Activated T-cell treated with anti-CD3 and anti-CD28 coated beads, Interleukin-2, amount 50 U/mL, for 72 hours (primary cell): Measurements from ENCODE around the gene NUDT19. TPM values are rescaled to one million over a fixed set of nuclear protein-coding genes. Genes with fewer than 3 reads are reported as not detected.
"Not testable (repeated sequence)": the region's sequence is repeated elsewhere in the genome, so short reads cannot be mapped to it uniquely, and the experiment has no call there.

Experiments used
- ATAC-seq, 2 donors: fragments of 150-1000 bp; cut with Tn5 transposase; replicated peaks in 1 of 2; 2 replicates each; pipeline ENCODE4 v1.10.0; 2021; ENCODE audit warnings: moderate library complexity in 2 of 2, mild to moderate bottlenecking in 1 of 2
- DNase-seq, 2 donors: peaks; one replicate each; pipeline ENCODE4 v3.0.0; 2021 to 2022; ENCODE audit warnings: mixed read lengths in 1 of 2
- H3K27ac Mint-ChIP-seq: one replicate; pipeline ENCODE4 v1.8.0; 2022; ENCODE audit warnings: mild to moderate bottlenecking, moderate library complexity, mixed read lengths
- H3K27me3 Mint-ChIP-seq: one replicate; pipeline ENCODE4 v1.8.0; 2022; ENCODE audit warnings: low read depth, mixed read lengths
- H3K36me3 Mint-ChIP-seq, 2 donors: one replicate each; pipeline ENCODE4 v1.8.0; 2022; ENCODE audit warnings: mixed read lengths in 2 of 2, mild to moderate bottlenecking in 1 of 2; ENCODE audit not compliant: insufficient read depth in 2 of 2
- H3K4me1 Mint-ChIP-seq: one replicate; pipeline ENCODE4 v1.8.0; 2022; ENCODE audit warnings: low read depth, mixed read lengths
- H3K4me3 Mint-ChIP-seq, 2 donors: one replicate each; pipeline ENCODE4 v1.8.0; 2022; ENCODE audit warnings: mild to moderate bottlenecking in 2 of 2, mixed read lengths in 2 of 2, moderate library complexity in 2 of 2
- H3K9me3 Mint-ChIP-seq, 2 donors: one replicate each; pipeline ENCODE4 v1.8.0; 2022; ENCODE audit warnings: mixed read lengths in 2 of 2
- total RNA-seq, 2 donors: library from RNA; stranded (reverse); gene quantifications; one replicate each; pipeline ENCODE4 v1.2.3, GENCODE V29; 2022

NUDT19 gene
- total RNA-seq, 2 donors from 2014 or later, result 26.1 to 28.0 TPM

- Mint-ChIP-seq H3K4me1 (peaks cover 6% of the 10 kb centered on the region), H3K36me3 (no peaks in the 10 kb centered on the region), H3K4me3 (no peak overlapping the region), H3K27me3 (peaks cover 18% of the 10 kb centered on the region), H3K9me3 (no peaks in the 10 kb centered on the region), H3K27ac (no peak overlapping the region)
- ATAC-seq (no peak), DNase-seq (no peak)
These were observed 51.8 kb downstream of the NUDT19 start for GRCh38 chr19:32743447-32743846.

- ATAC-seq, result no peak
- Mint-ChIP-seq H3K4me1 (peaks cover 6% of the 10 kb centered on the region), H3K27me3 (peaks cover 18% of the 10 kb centered on the region), H3K9me3 (no peaks in the 10 kb centered on the region), H3K27ac (no peak overlapping the region), H3K36me3 (no peaks in the 10 kb centered on the region), H3K4me3 (no peak overlapping the region)
- DNase-seq, result no peak
These were observed 53.1 kb downstream of the NUDT19 start for GRCh38 chr19:32744555-32745325.

- H3K36me3 Mint-ChIP-seq, H3K27ac Mint-ChIP-seq: not testable (repeated sequence)
- ATAC-seq, result peak; percentile 33 to 39
These were observed 54.1 kb downstream of the NUDT19 start for GRCh38 chr19:32745594-32746251.

GRCh38 chr19:32746631-32747196, 55.1 kb downstream of the NUDT19 start:
- not testable (repeated sequence) for H3K4me1 Mint-ChIP-seq

More at GRCh38 chr19:32745594-32746251, 54.1 kb downstream of the NUDT19 start:
- DNase-seq, result peak; percentile 12 to 23
- not testable (repeated sequence) for H3K4me3 Mint-ChIP-seq, H3K4me1 Mint-ChIP-seq, H3K9me3 Mint-ChIP-seq
- H3K27me3 Mint-ChIP-seq, result peaks cover 27% of the 10 kb centered on the region

GRCh38 chr19:32748497-32748896, 56.9 kb downstream of the NUDT19 start:
- Mint-ChIP-seq H3K4me3 (no peak overlapping the region), H3K27ac (no peak overlapping the region), H3K27me3 (peaks cover 35% of the 10 kb centered on the region), H3K36me3 (no peaks in the 10 kb centered on the region), H3K4me1 (peaks cover 6% of the 10 kb centered on the region), H3K9me3 (no peaks in the 10 kb centered on the region)
- peak in 1 of 2 donors; percentile 8 for DNase-seq
- ATAC-seq, result peak; percentile 39 to 45

More at GRCh38 chr19:32746631-32747196, 55.1 kb downstream of the NUDT19 start:
- not testable (repeated sequence) for H3K9me3 Mint-ChIP-seq, H3K36me3 Mint-ChIP-seq, H3K27ac Mint-ChIP-seq, H3K4me3 Mint-ChIP-seq
- DNase-seq (peak; percentile 15 to 45), ATAC-seq (peak; percentile 72 to 79)
- peaks cover 28% of the 10 kb centered on the region for H3K27me3 Mint-ChIP-seq

- H3K9me3 Mint-ChIP-seq, result no peaks in the 10 kb centered on the region
- ATAC-seq (no peak), DNase-seq (no peak)
- H3K4me3 Mint-ChIP-seq, result no peak overlapping the region
- no peak overlapping the region for H3K27ac Mint-ChIP-seq
- peaks cover 6% of the 10 kb centered on the region for H3K4me1 Mint-ChIP-seq
- no peaks in the 10 kb centered on the region for H3K36me3 Mint-ChIP-seq
- H3K27me3 Mint-ChIP-seq, result peaks cover 40% of the 10 kb centered on the region
These were observed 57.3 kb downstream of the NUDT19 start for GRCh38 chr19:32748948-32749347.

GRCh38 chr19:32749361-32749760, 57.7 kb downstream of the NUDT19 start:
- no peak overlapping the region for H3K27ac Mint-ChIP-seq
- no peaks in the 10 kb centered on the region for H3K9me3 Mint-ChIP-seq
- no peak for ATAC-seq
- no peaks in the 10 kb centered on the region for H3K36me3 Mint-ChIP-seq
- peaks cover 40% of the 10 kb centered on the region for H3K27me3 Mint-ChIP-seq
- DNase-seq, result no peak
- peaks cover 6% of the 10 kb centered on the region for H3K4me1 Mint-ChIP-seq
- no peak overlapping the region for H3K4me3 Mint-ChIP-seq

- no peak overlapping the region for H3K4me3 Mint-ChIP-seq
- no peak overlapping the region for H3K27ac Mint-ChIP-seq
These were observed 58.9 kb downstream of the NUDT19 start for GRCh38 chr19:32750441-32751055.

GRCh38 chr19:32751066-32751465, 59.4 kb downstream of the NUDT19 start:
- Mint-ChIP-seq H3K27ac (no peak overlapping the region), H3K4me1 (peaks cover 6% of the 10 kb centered on the region), H3K4me3 (no peak overlapping the region), H3K9me3 (no peaks in the 10 kb centered on the region), H3K27me3 (peaks cover 54% of the 10 kb centered on the region), H3K36me3 (no peaks in the 10 kb centered on the region)
- DNase-seq (no peak), ATAC-seq (no peak)

More at GRCh38 chr19:32750441-32751055, 58.9 kb downstream of the NUDT19 start:
- H3K36me3 Mint-ChIP-seq, result no peaks in the 10 kb centered on the region
- peaks cover 50% of the 10 kb centered on the region for H3K27me3 Mint-ChIP-seq
- H3K9me3 Mint-ChIP-seq, result no peaks in the 10 kb centered on the region
- DNase-seq, result no peak
- H3K4me1 Mint-ChIP-seq, result peaks cover 6% of the 10 kb centered on the region
- ATAC-seq, result no peak

- Mint-ChIP-seq H3K9me3 (no peaks in the 10 kb centered on the region), H3K4me1 (peaks cover 5% of the 10 kb centered on the region), H3K27ac (no peak overlapping the region), H3K4me3 (no peak overlapping the region), H3K27me3 (peaks cover 30% of the 10 kb centered on the region), H3K36me3 (peaks cover 2 to 3% of the 10 kb centered on the region in 2 donors)
- ATAC-seq (no peak), DNase-seq (no peak)
These were observed 65.6 kb downstream of the NUDT19 start for GRCh38 chr19:32757189-32757588.

Other genes starting within 250 kb of the NUDT19 start
- gene PDCD5, start 110.6 kb upstream of the NUDT19 start, total RNA-seq, result 100 to 1,000 TPM in 1 of 2 donors, 10 to 100 TPM in 1; 96.6 to 100 TPM
- gene ANKRD27, start 16.6 kb upstream of the NUDT19 start, total RNA-seq, result 10 to 100 TPM; 34.5 to 43.3 TPM
- under 1 TPM; 0.14 to 0.31 TPM for gene RGS9BP, start 16.0 kb upstream of the NUDT19 start, total RNA-seq
- 1 to 10 TPM in 1 of 2 donors, under 1 TPM in 1; 0.91 to 2.0 TPM for gene TDRD12, start 27.9 kb downstream of the NUDT19 start, total RNA-seq
- gene SLC7A9, start 177.9 kb downstream of the NUDT19 start, total RNA-seq, result under 1 TPM in 1 of 2 donors, not detected in 1; 0.28 TPM